Measurements from ENCODE around the gene GPR65.
A peak's percentile ranks its signal among the peaks of the same experiment; 100 is the strongest.

GRCh38 chr14:87992718-87993628 is 12.0 kb upstream of the GPR65 start, which contains the start of gene GALC:
- TF ChIP-seq CTCF (IDR thresholded peaks at IDR 0.05 in 4 of 5, conservative IDR thresholded peaks at IDR 0.05 in 1 of 5): no peak
- peak in 1 of 2 donors; percentile 54 for TF ChIP-seq POLR2A (IDR thresholded peaks at IDR 0.05)
